Thyroid gland (tissue), 4 donors: ENCODE data around the gene BHMT. TPM values are rescaled to one million over a fixed set of nuclear protein-coding genes. Genes with fewer than 3 reads are reported as not detected.

Source experiments
- DNase-seq, 2 donors: peaks; one replicate each; pipeline ENCODE4 v3.0.0-alpha.2; 2019
- H3K27ac ChIP-seq, 3 donors: fragments of 200-600 bp; sonication (generic); 1 replicate in 2 of 3; 2 replicates in 1 of 3; pipeline ENCODE4 v1.5.1; 2016 to 2019; ENCODE audit warnings: mild to moderate bottlenecking in 1 of 3, moderate library complexity in 1 of 3
- H3K27me3 ChIP-seq: fragments of 200-600 bp; sonication (generic); one replicate; pipeline ENCODE4 v1.5.1; 2019
- H3K36me3 ChIP-seq, 2 donors: fragments of 200-600 bp; sonication (generic); one replicate each; pipeline ENCODE4 v1.5.1; 2016 to 2019
- H3K4me1 ChIP-seq, 2 donors: fragments of 200-600 bp; sonication (generic); one replicate each; pipeline ENCODE4 v1.5.1; 2017 to 2019
- H3K4me3 ChIP-seq, 3 donors: fragments of 200-600 bp; sonication (generic); replicated peaks in 1 of 3; 1 replicate in 2 of 3; 2 replicates in 1 of 3; pipeline ENCODE4 v1.5.1; 2016; ENCODE audit warnings: mild to moderate bottlenecking in 1 of 3
- H3K9me3 ChIP-seq: fragments of 200-600 bp; sonication (generic); one replicate; pipeline ENCODE4 v1.5.1; 2017
- POLR2A ChIP-seq, 2 donors: fragments of 450-650 bp; IDR thresholded peaks; one replicate each; pipeline ENCODE4 v1.6.1; 2017; ENCODE audit warnings: antibody characterized with exemption in 2 of 2, mild to moderate bottlenecking in 2 of 2, moderate library complexity in 1 of 2
- WGBS, 2 donors: methylation state at CpG; one replicate each; pipeline ENCODE4 v1.1.5; 2017; 5-methylcytosine and 5-hydroxymethylcytosine counted together
- intact Hi-C: fragments of 100-400 bp; cut with DNase I; formaldehyde crosslinking; loops from one replicate; pipeline ENCODE4 v1.15.1; 2023
- total RNA-seq, 4 donors: library from RNA; depleted of rRNA; stranded (reverse); fragments of >200 nt; gene quantifications; one replicate each; pipeline ENCODE4 v1.2.3, GENCODE V29; 2016
- TF ChIP-seq, protein P1 (sequence below), 6 experiments: fragments of 200-600 bp in 3 of 6; fragments of 450-650 bp in 3 of 6; sonication (generic) in 3 of 6; IDR thresholded peaks; one replicate each; pipeline ENCODE4 v1.5.1; 2016 to 2019; ENCODE audit warnings: antibody characterized with exemption in 6 of 6, mild to moderate bottlenecking in 2 of 6, inconsistent platforms in 1 of 6, moderate library complexity in 1 of 6

BHMT gene
- total RNA-seq, 4 donors from 2014 or later, result 1.2 to 2.0 (median 1.2) TPM; not detected in 1

DNA sequence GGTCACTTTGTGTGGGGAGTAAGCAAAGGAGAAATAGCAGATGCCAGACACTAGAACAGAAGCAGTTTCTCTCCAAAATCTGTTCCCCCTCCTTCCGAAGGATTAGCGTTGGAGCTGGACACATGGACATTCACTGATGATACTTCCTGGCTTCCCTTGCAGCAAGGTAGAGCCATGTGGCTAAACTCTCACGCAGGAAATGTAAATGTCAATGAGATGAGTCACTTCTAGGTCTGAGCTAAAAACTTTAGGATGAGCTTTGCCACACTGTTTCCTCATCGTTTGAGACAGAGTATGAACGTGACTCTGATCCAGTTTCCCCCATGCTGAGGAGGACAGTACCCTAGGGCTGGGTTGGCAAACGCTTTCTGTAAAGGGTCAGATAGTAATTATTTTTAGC, 37.0 kb upstream of the BHMT start:
- Histone ChIP-seq H3K27me3 (no peaks in the 10 kb centered on the region), H3K27ac (no peak overlapping the region), H3K4me3 (no peak overlapping the region), H3K4me1 (peaks cover 0 to under 1% of the 10 kb centered on the region in 2 donors), H3K9me3 (no peaks in the 10 kb centered on the region), H3K36me3 (no peaks in the 10 kb centered on the region)
- no peak for DNase-seq
- TF ChIP-seq POLR2A (IDR thresholded peaks at IDR 0.05), result no peak
- TF ChIP-seq, protein P1, sequence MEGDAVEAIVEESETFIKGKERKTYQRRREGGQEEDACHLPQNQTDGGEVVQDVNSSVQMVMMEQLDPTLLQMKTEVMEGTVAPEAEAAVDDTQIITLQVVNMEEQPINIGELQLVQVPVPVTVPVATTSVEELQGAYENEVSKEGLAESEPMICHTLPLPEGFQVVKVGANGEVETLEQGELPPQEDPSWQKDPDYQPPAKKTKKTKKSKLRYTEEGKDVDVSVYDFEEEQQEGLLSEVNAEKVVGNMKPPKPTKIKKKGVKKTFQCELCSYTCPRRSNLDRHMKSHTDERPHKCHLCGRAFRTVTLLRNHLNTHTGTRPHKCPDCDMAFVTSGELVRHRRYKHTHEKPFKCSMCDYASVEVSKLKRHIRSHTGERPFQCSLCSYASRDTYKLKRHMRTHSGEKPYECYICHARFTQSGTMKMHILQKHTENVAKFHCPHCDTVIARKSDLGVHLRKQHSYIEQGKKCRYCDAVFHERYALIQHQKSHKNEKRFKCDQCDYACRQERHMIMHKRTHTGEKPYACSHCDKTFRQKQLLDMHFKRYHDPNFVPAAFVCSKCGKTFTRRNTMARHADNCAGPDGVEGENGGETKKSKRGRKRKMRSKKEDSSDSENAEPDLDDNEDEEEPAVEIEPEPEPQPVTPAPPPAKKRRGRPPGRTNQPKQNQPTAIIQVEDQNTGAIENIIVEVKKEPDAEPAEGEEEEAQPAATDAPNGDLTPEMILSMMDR (IDR thresholded peaks at IDR 0.05), result no peak
- 80 to 84% methylated on average over 6 of the region's 6 CpGs for WGBS, 2 donors
- intact Hi-C loops, result no loop called here

- Histone ChIP-seq H3K4me1 (no peaks in the 10 kb centered on the region), H3K4me3 (no peak overlapping the region), H3K9me3 (no peaks in the 10 kb centered on the region), H3K27ac (no peak overlapping the region), H3K36me3 (no peaks in the 10 kb centered on the region), H3K27me3 (no peaks in the 10 kb centered on the region)
- intact Hi-C loops, result no loop called here
- no peak for DNase-seq
- TF ChIP-seq, protein P1 (IDR thresholded peaks at IDR 0.05), result no peak
- TF ChIP-seq POLR2A (IDR thresholded peaks at IDR 0.05), result no peak
- 85 to 86% methylated on average over 11 of the region's 11 CpGs for WGBS, 2 donors
Measured at GRCh38 chr5:79075646-79076426, 35.8 kb upstream of the BHMT start.

- Histone ChIP-seq H3K27ac (peak overlapping the region in 1 of 3 donors; percentile 23), H3K4me1 (no peaks in the 10 kb centered on the region), H3K9me3 (no peaks in the 10 kb centered on the region), H3K4me3 (no peak overlapping the region), H3K27me3 (no peaks in the 10 kb centered on the region), H3K36me3 (no peaks in the 10 kb centered on the region)
- intact Hi-C loops, result no loop called here
- no peak for DNase-seq
- 76 to 77% methylated on average over 4 of the region's 4 CpGs for WGBS, 2 donors
- TF ChIP-seq, protein P1 (IDR thresholded peaks at IDR 0.05), result no peak
- no peak for TF ChIP-seq POLR2A (IDR thresholded peaks at IDR 0.05)
Measured at GRCh38 chr5:79076819-79077218, 34.8 kb upstream of the BHMT start.

DNA sequence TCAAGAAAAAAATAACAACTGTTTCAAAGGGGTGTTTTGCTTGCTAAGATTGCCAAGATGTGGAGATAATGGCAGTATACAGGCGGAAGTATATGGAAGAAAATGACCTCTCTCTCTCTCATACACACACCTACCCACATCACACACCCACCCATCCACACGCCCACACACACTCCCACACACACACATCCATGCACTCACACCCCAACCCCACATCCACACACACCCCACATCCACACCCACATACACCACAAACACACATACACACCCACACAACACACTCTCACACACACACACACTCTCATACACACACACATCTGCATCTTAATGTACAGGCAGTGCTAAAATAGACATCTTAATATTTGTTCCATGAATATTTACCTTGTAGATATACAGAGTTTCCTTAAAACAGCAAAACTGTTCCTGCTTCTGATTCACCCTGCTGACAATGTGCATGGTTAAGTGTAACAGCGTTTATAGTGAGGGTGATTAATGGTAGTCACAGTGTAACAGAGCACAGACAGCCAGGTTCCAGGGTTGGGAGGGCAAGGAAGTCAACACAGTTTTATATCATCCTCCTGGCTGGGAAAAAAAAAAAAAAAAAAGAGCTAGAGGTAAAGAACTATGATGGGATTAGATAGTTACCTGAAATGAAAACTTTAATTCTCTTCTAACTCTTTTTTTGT, 33.8 kb upstream of the BHMT start:
- no peak for DNase-seq
- no peak overlapping the region for H3K4me3 ChIP-seq
- H3K27ac ChIP-seq, result no peak overlapping the region
- H3K27me3 ChIP-seq, result no peaks in the 10 kb centered on the region
- no peak for TF ChIP-seq POLR2A (IDR thresholded peaks at IDR 0.05)
- TF ChIP-seq, protein P1 (IDR thresholded peaks at IDR 0.05), result no peak
- no peaks in the 10 kb centered on the region for H3K4me1 ChIP-seq
- no peaks in the 10 kb centered on the region for H3K9me3 ChIP-seq
- intact Hi-C loops, result no loop called here
- WGBS, 2 donors, result 57 to 77% methylated on average over 3 of the region's 3 CpGs
- H3K36me3 ChIP-seq, result no peaks in the 10 kb centered on the region

- Histone ChIP-seq H3K36me3 (no peaks in the 10 kb centered on the region), H3K27me3 (no peaks in the 10 kb centered on the region), H3K4me1 (no peaks in the 10 kb centered on the region), H3K9me3 (no peaks in the 10 kb centered on the region), H3K4me3 (no peak overlapping the region), H3K27ac (no peak overlapping the region)
- DNase-seq, result no peak
- intact Hi-C loops, result no loop called here
- 97% methylated on average over 2 of the region's 2 CpGs for WGBS, 2 donors
- TF ChIP-seq, protein P1 (IDR thresholded peaks at IDR 0.05), result no peak
- TF ChIP-seq POLR2A (IDR thresholded peaks at IDR 0.05), result no peak
Measured at GRCh38 chr5:79080804-79081203, 30.8 kb upstream of the BHMT start.
